Activated CD8-positive, alpha-beta memory T cell treated with anti-CD3 and anti-CD28 coated beads, Interleukin-2, amount 50 U/mL, for 1 hour (primary cell): ENCODE results near the gene UBE2Q1.

Experiments
- DNase-seq: peaks from one replicate; pipeline ENCODE4 v3.0.0-alpha.2; 2020; ENCODE audit errors: extremely low read depth

UBE2Q1 gene

DNA sequence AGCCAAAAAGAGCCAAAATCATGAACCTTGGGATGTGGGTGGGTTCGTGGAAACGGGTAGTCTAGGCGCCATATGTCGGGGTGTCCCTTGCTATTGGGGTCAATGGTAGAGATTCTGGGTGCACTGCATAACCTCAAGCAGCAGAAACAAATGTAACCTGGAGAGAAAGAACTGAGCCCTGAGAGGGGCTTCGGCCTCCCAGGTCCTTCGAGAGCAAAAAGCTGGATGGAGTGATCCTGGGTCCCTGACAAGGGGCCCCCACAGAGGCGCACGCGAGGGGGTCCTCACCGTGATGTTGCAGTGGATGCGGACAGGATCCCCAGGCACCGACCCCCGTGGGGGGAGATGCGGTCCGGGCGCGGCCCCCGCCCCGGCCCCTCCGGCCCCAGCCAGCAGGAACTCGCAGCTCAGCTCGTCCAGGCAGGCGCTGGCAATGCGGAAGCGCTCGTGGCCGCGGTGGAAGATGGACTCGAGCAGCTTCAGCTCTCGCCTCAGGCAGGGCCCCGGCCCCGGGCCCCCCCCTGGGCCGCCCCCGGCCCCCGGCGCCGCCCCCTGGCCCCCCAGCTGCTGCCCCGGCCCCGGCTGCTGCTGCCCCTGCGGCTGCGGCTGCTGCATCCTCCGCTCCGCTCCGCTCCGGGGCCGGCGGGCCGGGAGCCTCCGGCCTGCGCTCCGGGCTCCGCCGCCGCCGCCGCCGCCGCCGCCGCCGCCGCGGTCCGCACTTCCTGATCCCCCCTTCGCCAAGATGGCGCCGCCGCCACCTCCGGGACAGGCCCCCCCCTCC lies at the start of gene UBE2Q1:
Gene UBE2Q1 (minus strand): TSS at position 724 of the 781 bp plus-strand sequence. CDS start 109 bp downstream, at position 615.
- DNase-seq = no peak

GRCh38 chr1:154607609-154608396 lies 49.3 kb upstream of the UBE2Q1 start, which contains the start of gene ADAR:
Gene ADAR (minus strand): TSS chr1:154608186. CDS start chr1:154608006, 180 bp downstream.
- DNase-seq = peak; percentile 80

DNA sequence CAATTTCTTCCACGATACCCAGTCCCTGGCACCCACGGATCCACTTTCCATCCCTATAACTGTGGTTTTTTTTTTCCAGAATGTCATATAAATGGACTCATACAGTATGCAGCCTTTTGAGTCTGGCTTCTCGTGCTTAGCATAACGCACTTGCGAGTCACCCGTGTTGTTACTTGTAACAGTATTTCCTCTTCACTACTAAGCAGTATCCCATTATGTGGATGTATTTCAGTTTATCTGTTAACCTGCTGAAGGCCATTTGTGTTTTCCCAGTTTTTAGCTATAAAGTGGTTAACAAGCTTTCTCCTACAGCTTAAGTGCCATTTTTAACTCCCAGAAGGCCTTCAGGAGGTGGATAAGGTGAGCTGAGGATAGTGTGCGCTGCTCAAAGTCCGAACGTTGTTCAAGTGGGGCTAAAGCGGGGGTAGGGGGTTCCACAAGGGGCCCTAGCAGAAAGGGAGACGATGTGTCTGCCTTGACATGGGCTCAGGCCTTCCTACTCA lies 48.7 kb upstream of the UBE2Q1 start:
- no peak for DNase-seq

GRCh38 chr1:154605534-154605933 lies 47.1 kb upstream of the UBE2Q1 start:
- DNase-seq = no peak

GRCh38 chr1:154603317-154603716 lies 44.9 kb upstream of the UBE2Q1 start:
- DNase-seq = no peak

DNA sequence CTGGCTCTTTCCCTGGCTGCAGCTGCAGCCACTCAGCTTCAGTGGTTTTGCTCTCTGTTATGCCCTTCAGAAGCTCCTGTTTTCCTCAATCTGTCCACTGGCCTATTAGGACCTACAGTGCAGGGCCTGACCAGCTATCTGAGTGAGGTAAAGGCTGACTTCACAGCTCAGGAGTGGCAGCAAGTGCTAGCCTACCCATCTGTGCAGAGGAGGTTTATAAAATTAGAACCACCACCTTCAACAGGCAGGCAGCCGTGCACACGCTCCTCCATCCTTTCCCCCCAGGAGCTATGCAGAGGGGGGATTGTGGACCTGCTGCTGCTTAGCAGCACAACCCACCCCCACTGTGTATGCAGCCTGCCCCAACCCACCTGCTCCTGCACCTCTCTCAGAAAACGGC lies 41.2 kb upstream of the UBE2Q1 start:
- no peak for DNase-seq

- DNase-seq = no peak
Observed at GRCh38 chr1:154598871-154599635, 40.6 kb upstream of the UBE2Q1 start.

DNA sequence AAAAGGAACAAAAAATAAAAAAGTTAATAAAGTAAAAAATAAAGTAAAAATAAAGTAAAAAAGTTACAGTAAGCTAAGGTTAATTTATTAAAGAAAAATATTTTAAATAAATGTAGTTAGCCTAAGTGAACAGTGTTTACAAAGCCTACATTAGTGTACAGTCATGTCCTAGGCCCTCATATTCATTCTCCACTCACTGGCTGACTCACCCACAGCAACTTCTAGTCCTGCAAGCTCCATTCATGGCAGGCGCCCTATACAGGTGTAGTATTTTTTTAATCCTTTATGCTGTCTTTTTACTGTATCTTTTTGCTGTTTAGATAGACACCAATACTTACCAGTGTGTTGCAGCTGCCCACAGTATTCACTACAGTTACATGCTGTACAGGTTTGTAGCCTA lies 37.2 kb upstream of the UBE2Q1 start:
- no peak for DNase-seq

DNA sequence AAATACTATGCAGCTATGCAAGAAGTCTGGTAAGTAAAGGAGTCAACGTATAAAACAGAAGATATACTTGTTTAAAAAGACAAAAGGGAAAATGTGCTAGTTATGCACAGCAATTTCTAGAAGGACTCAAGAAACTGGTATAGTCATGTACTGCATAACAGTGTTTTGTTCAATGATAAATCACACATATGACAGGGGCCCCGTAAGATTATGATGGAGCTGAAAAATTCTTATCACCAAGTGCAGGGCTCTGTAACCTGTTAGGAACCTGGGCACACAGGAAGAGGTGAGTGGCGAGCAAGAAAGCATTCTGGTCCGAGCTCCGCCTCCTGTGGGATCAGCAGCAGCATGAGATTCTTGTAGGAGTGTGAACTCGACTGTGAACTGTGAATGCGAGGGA lies 36.3 kb upstream of the UBE2Q1 start:
- no peak for DNase-seq

DNA sequence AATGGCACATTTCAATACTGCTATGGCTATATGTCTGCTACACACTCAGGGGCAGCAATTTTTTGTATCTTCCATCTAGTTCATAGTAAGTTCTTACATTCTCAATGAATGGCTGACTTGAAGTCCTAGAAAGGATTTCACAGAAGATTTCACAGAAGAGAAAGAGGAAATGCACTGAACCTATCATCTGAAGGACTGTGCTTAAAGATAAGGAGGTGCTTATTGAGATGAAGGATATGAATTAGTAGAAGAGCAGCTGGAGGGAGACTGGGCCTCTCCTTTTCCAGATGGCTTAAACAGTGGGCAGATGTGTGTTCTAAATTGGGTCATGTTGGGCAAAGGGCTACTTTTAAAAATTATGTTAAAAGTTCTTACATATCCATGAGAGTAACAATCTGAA lies 34.9 kb upstream of the UBE2Q1 start:
- DNase-seq = no peak

GRCh38 chr1:154591206-154591605 lies 32.7 kb upstream of the UBE2Q1 start:
- DNase-seq = no peak

DNA sequence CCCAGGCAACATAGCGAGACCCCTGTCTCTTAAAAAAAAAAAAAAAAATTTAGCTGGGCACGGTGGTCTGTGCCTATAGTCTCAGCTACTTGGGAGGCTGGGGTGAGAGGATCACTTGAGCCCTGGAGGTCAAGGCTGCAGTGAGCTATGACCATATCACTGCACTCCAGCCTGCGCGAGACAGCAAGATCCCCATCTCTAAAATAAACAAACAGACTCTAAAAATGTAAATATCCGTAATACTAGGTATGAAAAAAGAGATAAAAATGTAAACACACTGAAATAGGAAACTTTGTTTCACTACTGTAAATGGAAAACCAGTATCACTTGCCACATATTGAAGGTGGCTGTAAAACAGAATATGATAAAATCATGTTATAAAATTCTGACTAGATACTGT lies 32.3 kb upstream of the UBE2Q1 start:
- no peak for DNase-seq

DNA sequence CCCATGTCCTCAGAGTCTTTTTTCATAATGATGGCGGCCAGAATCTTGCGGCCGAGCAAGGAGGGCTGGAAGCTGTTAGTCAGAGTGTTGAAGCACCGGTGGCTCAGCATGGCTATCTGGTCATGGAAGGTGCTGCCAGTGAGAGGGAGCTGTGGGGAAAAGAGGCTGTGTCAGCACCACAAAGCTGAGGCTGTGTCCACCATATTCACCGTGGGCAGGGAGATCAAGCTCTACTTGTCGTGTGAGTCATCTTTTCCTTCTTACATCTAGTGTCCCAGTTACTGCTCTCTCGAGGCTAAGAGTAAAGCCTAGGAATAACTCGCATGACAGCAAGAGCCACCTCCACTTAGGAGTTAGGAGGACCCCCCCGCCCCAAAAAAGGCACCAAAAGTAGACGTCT lies 31.3 kb upstream of the UBE2Q1 start:
- no peak for DNase-seq

- no peak for DNase-seq
Observed at GRCh38 chr1:154586641-154587040, 28.2 kb upstream of the UBE2Q1 start.

- DNase-seq = no peak
Observed at GRCh38 chr1:154586231-154586630, 27.8 kb upstream of the UBE2Q1 start.

- no peak for DNase-seq
Observed at GRCh38 chr1:154584267-154584994, 26.0 kb upstream of the UBE2Q1 start.

- DNase-seq = no peak
Observed at GRCh38 chr1:154583773-154584172, 25.3 kb upstream of the UBE2Q1 start.

- DNase-seq = no peak
Observed at GRCh38 chr1:154582885-154583284, 24.4 kb upstream of the UBE2Q1 start.

DNA sequence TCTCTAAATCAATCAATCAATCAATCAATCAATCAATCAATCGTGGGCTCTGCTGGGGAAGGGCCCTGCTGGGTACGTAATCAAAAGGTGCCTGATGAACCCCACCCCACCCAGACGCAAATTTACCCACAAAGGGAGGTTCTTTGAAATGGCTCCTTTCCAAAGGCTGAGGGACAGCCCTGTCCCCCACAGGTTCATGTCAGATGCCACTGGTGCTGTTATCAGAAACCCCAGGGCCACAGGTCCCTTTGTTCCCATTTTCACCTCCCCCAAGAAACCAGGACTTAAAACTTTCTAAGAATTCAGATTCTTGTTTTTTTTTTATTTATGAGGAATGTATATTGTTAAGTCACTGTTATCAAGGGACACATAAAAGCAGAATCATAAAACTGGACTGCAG lies 23.3 kb upstream of the UBE2Q1 start:
- no peak for DNase-seq

DNA sequence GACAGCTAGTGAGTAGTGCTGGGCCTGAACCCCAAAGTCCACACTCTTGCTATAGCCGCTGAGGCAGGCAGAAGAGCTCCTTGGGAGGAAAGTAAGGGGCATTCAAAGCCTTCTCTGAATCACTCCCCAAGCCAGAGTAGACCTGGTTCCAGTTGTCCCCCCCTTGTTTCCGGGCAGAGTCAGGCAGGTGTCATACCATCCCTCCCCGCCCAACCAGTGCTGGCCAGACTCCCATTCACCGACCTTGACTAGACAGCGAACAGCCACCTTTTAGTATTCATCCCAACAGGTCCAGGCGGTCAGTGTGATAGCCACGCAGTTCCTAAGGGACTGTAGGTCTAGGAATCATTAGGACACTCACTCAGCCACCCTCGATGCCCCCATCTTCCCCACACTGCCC lies 20.9 kb upstream of the UBE2Q1 start:
- DNase-seq = no peak

GRCh38 chr1:154578058-154578418 lies 19.6 kb upstream of the UBE2Q1 start:
- DNase-seq = no peak
